Astrocyte (in vitro differentiated cells and primary cell): ENCODE results near the gene ATCAY.

Source experiments
- CTCF ChIP-seq: IDR thresholded peaks from 2 replicates; pipeline ENCODE4 v1.5.1; 2011; ENCODE audit warnings: low read depth, mild to moderate bottlenecking, inconsistent platforms, low read length, moderate library complexity; ENCODE audit not compliant: insufficient read depth
- EZH2 ChIP-seq: IDR thresholded peaks from 2 replicates; pipeline ENCODE4 v1.6.1; 2012; ENCODE audit warnings: mild to moderate bottlenecking, low read length, inconsistent platforms; ENCODE audit not compliant: insufficient read depth

GRCh38 chr19:3831601-3832000 is 48.9 kb upstream of the ATCAY start:
- TF ChIP-seq CTCF (no peak), EZH2 (no peak)
